HepG2 (cell line): ENCODE measurements around the gene TLE5.

ENCODE experiments used
- ATF2 ChIP-seq: sonication (generic); formaldehyde crosslinking; IDR thresholded peaks from 2 replicates; pipeline ENCODE4 v1.4.0; 2020; ENCODE audit warnings: missing genetic modification reagents
- CEBPB ChIP-seq: IDR thresholded peaks from 2 replicates; pipeline ENCODE4 v1.6.1; 2011; ENCODE audit warnings: low read depth, low read length, improper control_type of control experiment, borderline replicate concordance
- DR1 ChIP-seq: sonication (generic); formaldehyde crosslinking; IDR thresholded peaks from 2 replicates; pipeline ENCODE4 v1.8.0; 2021; ENCODE audit warnings: mild to moderate bottlenecking, missing genetic modification reagents, inconsistent platforms
- NR2C2 ChIP-seq: sonication (generic); formaldehyde crosslinking; IDR thresholded peaks from 2 replicates; pipeline ENCODE4 v1.4.0; 2020; ENCODE audit warnings: missing genetic modification reagents, mild to moderate bottlenecking, moderate library complexity, borderline replicate concordance
- TCF12 ChIP-seq, 2 experiments: fragments of 450-650 bp in 1 of 2; sonication (generic) in 1 of 2; formaldehyde crosslinking in 1 of 2; IDR thresholded peaks; 2 replicates each; pipeline versions ENCODE4 v1.6.1 to v1.8.0; 2017 to 2022; ENCODE audit warnings: antibody characterized with exemption in 1 of 2, mild to moderate bottlenecking in 1 of 2, missing genetic modification reagents in 1 of 2, moderate library complexity in 1 of 2

DNA sequence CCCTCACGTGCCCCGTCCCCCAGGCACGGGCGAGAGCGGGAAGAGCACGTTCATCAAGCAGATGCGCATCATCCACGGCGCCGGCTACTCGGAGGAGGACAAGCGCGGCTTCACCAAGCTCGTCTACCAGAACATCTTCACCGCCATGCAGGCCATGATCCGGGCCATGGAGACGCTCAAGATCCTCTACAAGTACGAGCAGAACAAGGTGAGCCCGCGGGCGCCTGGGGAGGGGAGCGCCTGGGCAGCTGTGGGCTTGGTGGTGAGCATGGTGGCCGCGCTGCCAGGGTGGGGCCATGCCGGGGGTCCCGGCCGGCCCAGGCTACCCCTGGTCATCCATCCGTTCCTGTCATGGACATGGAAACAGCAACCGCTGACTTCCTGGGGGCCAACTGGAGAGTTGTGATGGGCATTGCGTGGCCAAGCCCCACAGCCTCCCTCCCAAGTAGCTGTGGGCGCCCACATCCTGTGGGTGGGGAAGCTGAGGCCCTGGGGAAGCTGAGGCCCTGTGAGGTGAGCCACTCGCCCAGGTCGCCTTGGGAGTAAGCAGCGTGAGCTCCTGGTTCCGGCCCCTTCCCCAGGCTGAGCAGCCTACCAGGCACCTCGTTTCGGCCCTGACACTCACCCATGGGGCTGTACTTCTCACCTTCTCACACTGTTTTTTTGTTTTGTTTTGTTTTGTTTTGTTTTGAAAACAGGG is 48.0 kb upstream of the TLE5 start:
- TF ChIP-seq TCF12 (IDR thresholded peaks at IDR 0.05) (no peak), TCF12 (CRISPR knock-in tag; IDR thresholded peaks at IDR 0.05) (no peak), NR2C2 (CRISPR knock-in tag) (no peak), CEBPB (no peak), ATF2 (no peak), DR1 (CRISPR knock-in tag) (no peak)
